Peyer's patch (tissue), 4 donors: Measurements from ENCODE around the gene EHD1. TPM values are rescaled to one million over a fixed set of nuclear protein-coding genes. Genes with fewer than 3 reads are reported as not detected.
A peak's percentile ranks its signal among the peaks of the same experiment; 100 is the strongest.

Source experiments
- DNase-seq, 3 donors: peaks; one replicate each; pipeline ENCODE4 v3.0.0-alpha.2; 2017 to 2019
- H3K27ac ChIP-seq, 4 donors: fragments of 200-600 bp; sonication (generic); one replicate each; pipeline ENCODE4 v1.5.1; 2016 to 2019
- H3K27me3 ChIP-seq, 2 donors: fragments of 200-600 bp; sonication (generic); one replicate each; pipeline ENCODE4 v1.5.1; 2019
- H3K36me3 ChIP-seq, 3 donors: fragments of 200-600 bp; sonication (generic); one replicate each; pipeline ENCODE4 v1.5.1; 2016 to 2019
- H3K4me1 ChIP-seq, 4 donors: fragments of 200-600 bp; sonication (generic); one replicate each; pipeline ENCODE4 v1.5.1; 2016 to 2019
- H3K4me3 ChIP-seq, 4 donors: fragments of 200-600 bp; sonication (generic); 1 replicate in 3 of 4; 2 replicates in 1 of 4; pipeline ENCODE4 v1.5.1; 2016 to 2019; ENCODE audit warnings: mild to moderate bottlenecking in 1 of 4
- H3K9me3 ChIP-seq, 4 donors: fragments of 200-600 bp; sonication (generic); one replicate each; pipeline ENCODE4 v1.5.1; 2016 to 2019; ENCODE audit warnings: mild to moderate bottlenecking in 1 of 4
- POLR2A ChIP-seq, 2 donors: fragments of 450-650 bp; IDR thresholded peaks; one replicate each; pipeline ENCODE4 v1.5.1; 2017; ENCODE audit warnings: antibody characterized with exemption in 2 of 2, mild to moderate bottlenecking in 2 of 2, moderate library complexity in 2 of 2
- total RNA-seq, 4 donors: library from RNA; depleted of rRNA; stranded (reverse); fragments of >200 nt; gene quantifications; one replicate each; pipeline ENCODE4 v1.1.0, GENCODE V29; 2016
- TF ChIP-seq, protein P1 (sequence below), 6 experiments: fragments of 450-650 bp in 4 of 6; fragments of 200-600 bp in 2 of 6; sonication (generic) in 1 of 6; IDR thresholded peaks; one replicate each; pipeline ENCODE4 v1.5.1; 2017 to 2019; ENCODE audit warnings: antibody characterized with exemption in 6 of 6, mild to moderate bottlenecking in 3 of 6, moderate library complexity in 1 of 6

The EHD1 gene
- total RNA-seq, 4 donors from 2014 or later = 56.2 to 185 (median 98.6) TPM

DNA sequence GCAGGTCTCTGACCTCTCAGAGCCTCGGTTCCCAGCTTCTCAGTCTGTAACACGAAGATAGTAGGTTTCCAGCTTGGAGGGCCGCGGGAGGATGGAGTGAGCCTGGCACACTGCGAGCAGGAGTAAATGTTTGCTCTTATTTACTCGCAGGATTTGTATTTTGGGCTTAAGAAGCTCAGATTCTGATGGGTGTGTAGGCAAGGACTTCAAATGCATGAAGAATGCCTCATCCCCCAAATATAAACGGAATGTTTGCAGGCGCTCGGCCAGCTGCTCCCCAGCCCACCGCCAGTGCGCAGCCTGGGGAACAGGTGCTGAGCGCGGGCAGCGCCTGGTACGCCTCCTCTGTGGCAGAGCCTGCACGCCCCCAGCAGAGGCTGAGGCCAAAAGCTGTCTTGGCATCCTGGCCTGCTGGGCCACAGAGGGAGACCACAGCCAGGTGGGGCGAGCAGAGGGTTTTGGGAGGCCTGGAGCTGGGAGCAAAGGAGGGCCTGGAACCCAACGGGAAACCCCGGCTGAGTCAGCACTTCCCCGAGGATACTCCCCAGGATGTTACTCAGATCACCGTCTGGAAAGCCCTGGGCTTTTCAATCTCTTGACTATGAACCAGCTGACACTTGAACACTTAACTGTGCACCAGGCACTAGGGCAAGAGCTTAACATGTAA is 9.4 kb downstream of the EHD1 start:
- no peak for DNase-seq
- Histone ChIP-seq H3K9me3 (no peaks in the 10 kb centered on the region), H3K27ac (peak overlapping the region; percentile 48 to 94 (median 72)), H3K4me3 (peak overlapping the region in 3 of 4 donors; percentile 4 to 29 (median 26)), H3K27me3 (no peaks in the 10 kb centered on the region), H3K36me3 (peaks cover 0 to 41% (median 0%) of the 10 kb centered on the region in 3 donors), H3K4me1 (peaks cover 19 to 92% (median 67%) of the 10 kb centered on the region in 4 donors)
- TF ChIP-seq, protein P1, sequence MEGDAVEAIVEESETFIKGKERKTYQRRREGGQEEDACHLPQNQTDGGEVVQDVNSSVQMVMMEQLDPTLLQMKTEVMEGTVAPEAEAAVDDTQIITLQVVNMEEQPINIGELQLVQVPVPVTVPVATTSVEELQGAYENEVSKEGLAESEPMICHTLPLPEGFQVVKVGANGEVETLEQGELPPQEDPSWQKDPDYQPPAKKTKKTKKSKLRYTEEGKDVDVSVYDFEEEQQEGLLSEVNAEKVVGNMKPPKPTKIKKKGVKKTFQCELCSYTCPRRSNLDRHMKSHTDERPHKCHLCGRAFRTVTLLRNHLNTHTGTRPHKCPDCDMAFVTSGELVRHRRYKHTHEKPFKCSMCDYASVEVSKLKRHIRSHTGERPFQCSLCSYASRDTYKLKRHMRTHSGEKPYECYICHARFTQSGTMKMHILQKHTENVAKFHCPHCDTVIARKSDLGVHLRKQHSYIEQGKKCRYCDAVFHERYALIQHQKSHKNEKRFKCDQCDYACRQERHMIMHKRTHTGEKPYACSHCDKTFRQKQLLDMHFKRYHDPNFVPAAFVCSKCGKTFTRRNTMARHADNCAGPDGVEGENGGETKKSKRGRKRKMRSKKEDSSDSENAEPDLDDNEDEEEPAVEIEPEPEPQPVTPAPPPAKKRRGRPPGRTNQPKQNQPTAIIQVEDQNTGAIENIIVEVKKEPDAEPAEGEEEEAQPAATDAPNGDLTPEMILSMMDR (IDR thresholded peaks at IDR 0.05) = no peak
- no peak for TF ChIP-seq POLR2A (IDR thresholded peaks at IDR 0.05)

DNA sequence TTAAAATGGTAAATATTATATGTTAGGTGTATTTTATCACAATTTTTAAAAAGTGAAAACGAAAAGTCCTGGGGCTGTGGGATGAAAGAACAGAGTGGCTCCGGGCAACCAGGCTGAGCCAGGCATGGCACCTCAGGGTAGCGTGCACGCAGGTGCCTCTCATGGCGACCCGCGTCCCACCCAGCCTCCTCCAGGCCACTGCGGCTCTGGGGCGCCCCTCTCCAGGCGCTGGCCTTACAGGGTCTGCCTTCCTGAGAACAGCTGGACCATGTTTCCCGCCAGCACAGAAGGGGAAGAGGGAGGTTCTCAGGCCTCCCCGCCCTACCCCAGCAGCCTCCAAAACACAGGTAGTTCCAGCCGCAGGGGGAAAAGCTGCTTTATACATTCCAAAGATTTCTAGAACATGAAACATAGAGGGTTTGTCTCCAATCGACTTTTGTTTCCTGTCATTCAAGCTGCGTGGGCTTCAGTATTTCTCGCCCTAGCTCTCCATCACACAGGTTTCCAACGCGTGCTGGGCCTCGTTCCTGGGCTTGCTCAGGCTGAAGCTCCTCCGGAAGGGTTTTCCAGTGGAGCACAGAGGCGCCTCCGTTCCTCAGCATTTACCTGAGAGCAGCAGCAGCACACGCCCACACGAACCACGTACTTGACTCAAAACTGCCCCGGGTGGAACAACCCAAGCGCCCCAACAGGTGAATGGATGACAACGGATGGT is 10.5 kb downstream of the EHD1 start:
- peaks cover 26 to 93% (median 73%) of the 10 kb centered on the region in 4 donors for H3K4me1 ChIP-seq
- TF ChIP-seq, protein P1 (IDR thresholded peaks at IDR 0.05) = no peak
- no peak for TF ChIP-seq POLR2A (IDR thresholded peaks at IDR 0.05)
- H3K27ac ChIP-seq = peak overlapping the region; percentile 48 to 94 (median 72)
- peaks cover 0 to 30% (median 0%) of the 10 kb centered on the region in 3 donors for H3K36me3 ChIP-seq
- no peak overlapping the region for H3K4me3 ChIP-seq
- H3K27me3 ChIP-seq = no peaks in the 10 kb centered on the region
- no peaks in the 10 kb centered on the region for H3K9me3 ChIP-seq
- DNase-seq = no peak

DNA sequence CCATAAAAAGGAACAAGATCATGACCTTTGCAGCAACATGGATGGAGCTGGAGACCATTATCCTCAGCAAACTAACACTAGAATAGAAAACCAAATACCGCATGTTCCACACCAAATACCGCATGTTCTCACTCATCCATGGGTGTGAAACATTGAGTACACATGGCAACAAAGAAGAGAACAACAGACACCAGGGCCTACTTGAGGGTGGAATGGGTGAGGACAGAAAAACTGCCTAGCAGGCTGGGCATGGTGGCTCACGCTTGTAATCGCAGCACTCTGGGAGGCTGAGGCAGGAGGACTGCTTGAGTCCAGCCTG is 12.3 kb downstream of the EHD1 start:
- Histone ChIP-seq H3K4me3 (no peak overlapping the region), H3K36me3 (peaks cover 0 to 16% (median 0%) of the 10 kb centered on the region in 3 donors), H3K9me3 (no peaks in the 10 kb centered on the region), H3K27me3 (no peaks in the 10 kb centered on the region), H3K27ac (peak overlapping the region; percentile 81 to 94 (median 90)), H3K4me1 (peaks cover 15 to 91% (median 68%) of the 10 kb centered on the region in 4 donors)
- DNase-seq = no peak
- TF ChIP-seq, protein P1 (IDR thresholded peaks at IDR 0.05) = no peak
- TF ChIP-seq POLR2A (IDR thresholded peaks at IDR 0.05) = no peak

DNA sequence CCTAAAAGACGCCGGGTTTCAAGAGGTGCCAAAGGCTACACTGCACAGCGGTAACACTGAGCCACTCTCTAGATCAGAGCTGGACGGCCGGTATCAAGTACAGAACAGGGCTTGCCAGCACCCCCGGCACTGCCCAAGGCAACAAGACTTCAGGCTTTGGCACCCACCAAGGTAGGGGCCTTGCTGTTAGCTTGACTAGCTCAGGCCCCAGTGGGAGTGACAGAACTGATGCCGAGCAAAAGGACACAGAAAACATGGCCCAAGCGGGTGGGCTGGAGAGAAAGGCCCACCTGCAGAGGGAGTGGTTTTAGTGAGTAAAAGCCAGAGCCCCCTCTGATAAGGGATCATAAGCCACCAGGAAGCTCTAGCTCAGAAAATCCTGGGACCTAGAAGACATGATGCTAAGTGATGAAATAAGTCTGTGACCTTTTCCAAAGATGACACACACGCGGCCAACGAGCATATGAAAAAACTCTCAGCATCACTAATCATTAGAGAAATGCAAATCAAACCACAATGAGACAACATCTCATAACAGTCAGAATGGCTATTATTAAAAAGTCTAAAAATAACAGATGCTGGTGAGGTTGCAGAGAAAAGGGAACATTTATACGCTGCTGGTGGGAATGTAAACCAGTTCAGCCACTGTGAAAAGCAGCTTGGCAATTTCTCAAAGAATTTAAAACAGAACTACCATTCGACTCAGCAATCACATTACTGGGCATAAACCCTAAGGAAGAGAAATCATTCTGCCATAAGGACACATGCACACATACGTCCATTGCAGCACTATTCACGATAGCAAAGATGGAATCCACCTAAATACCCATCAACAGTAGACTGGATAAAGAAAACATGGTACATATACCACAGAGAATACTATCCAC is 12.9 kb downstream of the EHD1 start:
- Histone ChIP-seq H3K27me3 (no peaks in the 10 kb centered on the region), H3K4me1 (peaks cover 11 to 87% (median 66%) of the 10 kb centered on the region in 4 donors), H3K36me3 (peaks cover 0 to 10% (median 0%) of the 10 kb centered on the region in 3 donors), H3K9me3 (no peaks in the 10 kb centered on the region), H3K4me3 (peak overlapping the region in 3 of 4 donors; percentile 27 to 34 (median 29)), H3K27ac (peak overlapping the region; percentile 81 to 94 (median 90))
- DNase-seq = peak in 1 of 3 donors; percentile 57
- TF ChIP-seq, protein P1 (IDR thresholded peaks at IDR 0.05) = no peak
- no peak for TF ChIP-seq POLR2A (IDR thresholded peaks at IDR 0.05)
